NCI-H187 treated with DMSO at 0.1 percent for 48 hours (cell line): ENCODE data around the gene PIRT.

Experiments used
- DNase-seq: peaks from one replicate; lab custom pipeline; 2025; lab: John Stamatoyannopoulos, UW

The PIRT gene

GRCh38 chr17:10789694-10790271 is 48.1 kb downstream of the PIRT start:
- no peak for DNase-seq

- DNase-seq: no peak
These were observed 50.4 kb downstream of the PIRT start for GRCh38 chr17:10787306-10788045.

GRCh38 chr17:10785295-10785694 is 52.6 kb downstream of the PIRT start:
- DNase-seq: no peak

- no peak for DNase-seq
These were observed 58.3 kb downstream of the PIRT start for GRCh38 chr17:10779609-10780008.

- DNase-seq: no peak
These were observed 60.0 kb downstream of the PIRT start for GRCh38 chr17:10777890-10778289.

GRCh38 chr17:10777131-10777807 is 60.6 kb downstream of the PIRT start:
- no peak for DNase-seq

- DNase-seq: no peak
These were observed 61.5 kb downstream of the PIRT start for GRCh38 chr17:10776381-10776780.

GRCh38 chr17:10775740-10776356 is 62.0 kb downstream of the PIRT start:
- no peak for DNase-seq

GRCh38 chr17:10775058-10775457 is 62.8 kb downstream of the PIRT start:
- no peak for DNase-seq

- no peak for DNase-seq
These were observed 64.5 kb downstream of the PIRT start for GRCh38 chr17:10773391-10773790.
